ENCODE results near the gene PUS1. TPM values are rescaled to one million over a fixed set of nuclear protein-coding genes. Genes with fewer than 3 reads are reported as not detected.

PUS1 gene
- total RNA-seq, 1 experiment from 2014 or later = 70.5 TPM

GRCh38 chr12:131902332-131903241, 26.5 kb upstream of the PUS1 start:
- DNase-seq (ENCODE audit: low spot score) = no peak

- DNase-seq (ENCODE audit: low spot score) = no peak
Measured at GRCh38 chr12:131903270-131904255, 25.5 kb upstream of the PUS1 start.

GRCh38 chr12:131904346-131904745, 24.7 kb upstream of the PUS1 start:
- no peak for DNase-seq (ENCODE audit: low spot score)

- no peak for DNase-seq (ENCODE audit: low spot score)
Measured at GRCh38 chr12:131905081-131905629, 23.9 kb upstream of the PUS1 start.

GRCh38 chr12:131905630-131906091, 23.4 kb upstream of the PUS1 start:
- DNase-seq (ENCODE audit: low spot score) = no peak

GRCh38 chr12:131907379-131908091, 21.5 kb upstream of the PUS1 start:
- no peak for DNase-seq (ENCODE audit: low spot score)

GRCh38 chr12:131908092-131909080, 20.7 kb upstream of the PUS1 start:
- no peak for DNase-seq (ENCODE audit: low spot score)

- no peak for DNase-seq (ENCODE audit: low spot score)
Measured at GRCh38 chr12:131909081-131909751, 19.9 kb upstream of the PUS1 start.

GRCh38 chr12:131909752-131910219, 19.3 kb upstream of the PUS1 start:
- no peak for DNase-seq (ENCODE audit: low spot score)

GRCh38 chr12:131910302-131911027, 18.6 kb upstream of the PUS1 start:
- DNase-seq (ENCODE audit: low spot score) = no peak

GRCh38 chr12:131911028-131911650, 17.9 kb upstream of the PUS1 start:
- no peak for DNase-seq (ENCODE audit: low spot score)

GRCh38 chr12:131911851-131912477, 17.1 kb upstream of the PUS1 start:
- no peak for DNase-seq (ENCODE audit: low spot score)

GRCh38 chr12:131912518-131913274, 16.4 kb upstream of the PUS1 start:
- DNase-seq (ENCODE audit: low spot score) = peak; percentile 92

- DNase-seq (ENCODE audit: low spot score) = no peak
Measured at GRCh38 chr12:131913666-131914065, 15.4 kb upstream of the PUS1 start.

- DNase-seq (ENCODE audit: low spot score) = no peak
Measured at GRCh38 chr12:131914179-131914702, 14.8 kb upstream of the PUS1 start.

- no peak for DNase-seq (ENCODE audit: low spot score)
Measured at GRCh38 chr12:131915000-131915689, 13.9 kb upstream of the PUS1 start.
